PC-3 (cell line): ENCODE data around the gene FCN3. TPM values are rescaled to one million over a fixed set of nuclear protein-coding genes. Genes with fewer than 3 reads are reported as not detected.

Experiments
- ATAC-seq: fragments of 200-7000 bp; cut with Tn5 transposase; 2 replicates; pipeline ENCODE4 v1.9.1; 2020; ENCODE audit warnings: mild to moderate bottlenecking, moderate library complexity
- BruUV-seq: library from RNA; stranded (reverse); fragments of 400-500 nt; replicated peaks from 2 replicates; lab custom pipeline; 2021; lab: Mats Ljungman, UMichigan
- CTCF ChIA-PET: fragments of 300-600 bp; sonication (Branson Sonifier 250); formaldehyde crosslinking; loops from one replicate; lab custom pipeline; 2022; ENCODE audit warnings: antibody characterized with exemption; lab: Charles Lee
- POLR2A ChIA-PET: fragments of 300-600 bp; sonication (Branson Sonifier 250); formaldehyde crosslinking; loops from one replicate; lab custom pipeline; 2022; ENCODE audit warnings: antibody characterized with exemption; ENCODE audit not compliant: unreplicated experiment; lab: Charles Lee
- DNase-seq: peaks from one replicate; pipeline ENCODE4 v3.0.0-alpha.2; 2015
- H2AFZ ChIP-seq: fragments of 300-600 bp; sonication (generic); 2 replicates; pipeline ENCODE4 v1.6.0; 2016; ENCODE audit warnings: antibody characterized with exemption, low read length
- H3F3A ChIP-seq: fragments of 300-600 bp; sonication (generic); one replicate; pipeline ENCODE4 v1.6.0; 2017; ENCODE audit warnings: antibody characterized with exemption, low read length, control low read depth, mild to moderate bottlenecking; ENCODE audit not compliant: unreplicated experiment
- H3K27ac ChIP-seq: fragments of 300-600 bp; sonication (generic); 2 replicates; pipeline ENCODE4 v1.5.1; 2016; ENCODE audit warnings: mild to moderate bottlenecking, low read length
- H3K27me3 ChIP-seq: fragments of 300-600 bp; sonication (generic); 2 replicates; pipeline ENCODE4 v1.6.1; 2016; ENCODE audit warnings: low read length, mixed read lengths
- H3K36me3 ChIP-seq: fragments of 300-600 bp; sonication (generic); 2 replicates; pipeline ENCODE4 v1.6.1; 2016; ENCODE audit warnings: low read depth, mixed run types, low read length, mixed read lengths
- H3K4me1 ChIP-seq: fragments of 300-600 bp; sonication (generic); 2 replicates; pipeline ENCODE4 v1.5.1; 2016; ENCODE audit warnings: low read length; ENCODE audit not compliant: insufficient read depth
- H3K4me2 ChIP-seq: fragments of 300-600 bp; sonication (generic); 2 replicates; pipeline ENCODE4 v1.6.0; 2016; ENCODE audit warnings: low read length
- H3K4me3 ChIP-seq: fragments of 300-600 bp; sonication (generic); 2 replicates; pipeline ENCODE4 v1.5.1; 2016; ENCODE audit warnings: mild to moderate bottlenecking, low read length, mixed read lengths
- H3K79me2 ChIP-seq: fragments of 300-600 bp; sonication (generic); 2 replicates; pipeline ENCODE4 v1.6.1; 2017; ENCODE audit warnings: low read length, mixed read lengths
- H3K9ac ChIP-seq: fragments of 300-600 bp; sonication (generic); 2 replicates; pipeline ENCODE4 v1.6.0; 2016; ENCODE audit warnings: mild to moderate bottlenecking, low read length
- H3K9me2 ChIP-seq: fragments of 300-600 bp; sonication (generic); replicated peaks from 2 replicates; pipeline ENCODE4 v1.6.1; 2016; ENCODE audit warnings: mixed run types, low read length, mixed read lengths
- H3K9me3 ChIP-seq: fragments of 300-600 bp; sonication (generic); 2 replicates; pipeline ENCODE4 v1.6.1; 2016; ENCODE audit warnings: low read length, mixed read lengths
- H4K20me1 ChIP-seq: fragments of 300-600 bp; sonication (generic); 2 replicates; pipeline ENCODE4 v1.6.1; 2016; ENCODE audit warnings: low read length, mixed read lengths
- EZH2 ChIP-seq: fragments of 300-600 bp; sonication (generic); IDR thresholded peaks from one replicate; pipeline ENCODE4 v1.6.1; 2017; ENCODE audit warnings: antibody characterized with exemption, mild to moderate bottlenecking, low read length; ENCODE audit not compliant: unreplicated experiment
- EZH2phosphoT487 ChIP-seq: fragments of 300-600 bp; sonication (generic); IDR thresholded peaks from 2 replicates; pipeline ENCODE4 v1.6.1; 2018; ENCODE audit warnings: mild to moderate bottlenecking, antibody characterized with exemption, low read length, borderline replicate concordance
- intact Hi-C: fragments of 100-400 bp; cut with micrococcal nuclease; formaldehyde crosslinking; loops from 2 replicates; pipeline ENCODE4 v1.9.0; 2023
- total RNA-seq: library from RNA; depleted of rRNA; stranded (reverse); fragments of >200 nt; gene quantifications from 2 replicates; pipeline ENCODE4 v1.2.3, GENCODE V29; 2014
- TF ChIP-seq, protein P1 (sequence below): fragments of 300-600 bp; sonication (generic); conservative IDR thresholded peaks from 2 replicates; pipeline ENCODE4 v1.5.1; 2017; ENCODE audit warnings: antibody characterized with exemption, low read depth, mild to moderate bottlenecking, low read length

FCN3 gene
- total RNA-seq, 1 experiment from 2014 or later: not detected

GRCh38 chr1:27360159-27361043 lies 14.2 kb downstream of the FCN3 start:
- BruUV-seq: no TSS peak
- intact Hi-C loops: no loop called here
- TF ChIP-seq, protein P1, sequence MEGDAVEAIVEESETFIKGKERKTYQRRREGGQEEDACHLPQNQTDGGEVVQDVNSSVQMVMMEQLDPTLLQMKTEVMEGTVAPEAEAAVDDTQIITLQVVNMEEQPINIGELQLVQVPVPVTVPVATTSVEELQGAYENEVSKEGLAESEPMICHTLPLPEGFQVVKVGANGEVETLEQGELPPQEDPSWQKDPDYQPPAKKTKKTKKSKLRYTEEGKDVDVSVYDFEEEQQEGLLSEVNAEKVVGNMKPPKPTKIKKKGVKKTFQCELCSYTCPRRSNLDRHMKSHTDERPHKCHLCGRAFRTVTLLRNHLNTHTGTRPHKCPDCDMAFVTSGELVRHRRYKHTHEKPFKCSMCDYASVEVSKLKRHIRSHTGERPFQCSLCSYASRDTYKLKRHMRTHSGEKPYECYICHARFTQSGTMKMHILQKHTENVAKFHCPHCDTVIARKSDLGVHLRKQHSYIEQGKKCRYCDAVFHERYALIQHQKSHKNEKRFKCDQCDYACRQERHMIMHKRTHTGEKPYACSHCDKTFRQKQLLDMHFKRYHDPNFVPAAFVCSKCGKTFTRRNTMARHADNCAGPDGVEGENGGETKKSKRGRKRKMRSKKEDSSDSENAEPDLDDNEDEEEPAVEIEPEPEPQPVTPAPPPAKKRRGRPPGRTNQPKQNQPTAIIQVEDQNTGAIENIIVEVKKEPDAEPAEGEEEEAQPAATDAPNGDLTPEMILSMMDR: no peak
- no peak for TF ChIP-seq EZH2
- TF ChIP-seq EZH2phosphoT487: no peak
- H3K27ac ChIP-seq: no peak overlapping the region
- no peaks in the 10 kb centered on the region for H3K27me3 ChIP-seq
- H3K4me3 ChIP-seq: no peak overlapping the region
- no peaks in the 10 kb centered on the region for H3K9me2 ChIP-seq
- H3K4me2 ChIP-seq: no peak overlapping the region
- ATAC-seq: no peak
- H3K9ac ChIP-seq: no peak overlapping the region
- no peaks in the 10 kb centered on the region for H3F3A ChIP-seq
- H3K4me1 ChIP-seq: peaks cover 6% of the 10 kb centered on the region
- H3K79me2 ChIP-seq: peaks cover 10% of the 10 kb centered on the region
- CTCF ChIA-PET: no interaction called here
- no peaks in the 10 kb centered on the region for H3K9me3 ChIP-seq
- DNase-seq: no peak
- POLR2A ChIA-PET: no interaction called here
- H3K36me3 ChIP-seq: peaks cover 12% of the 10 kb centered on the region
- H4K20me1 ChIP-seq: no peaks in the 10 kb centered on the region
- H2AFZ ChIP-seq: no peak overlapping the region

GRCh38 chr1:27359822-27360158 lies 14.8 kb downstream of the FCN3 start:
- no TSS peak for BruUV-seq
- H3K4me3 ChIP-seq: no peak overlapping the region
- H3K4me2 ChIP-seq: no peak overlapping the region
- no peaks in the 10 kb centered on the region for H3K9me3 ChIP-seq
- H3K27me3 ChIP-seq: no peaks in the 10 kb centered on the region
- peaks cover under 1% of the 10 kb centered on the region for H3K4me1 ChIP-seq
- H2AFZ ChIP-seq: no peak overlapping the region
- H3K9me2 ChIP-seq: no peaks in the 10 kb centered on the region
- H3K79me2 ChIP-seq: peaks cover 5% of the 10 kb centered on the region
- no peaks in the 10 kb centered on the region for H4K20me1 ChIP-seq
- DNase-seq (no peak), ATAC-seq (no peak)
- H3K27ac ChIP-seq: no peak overlapping the region
- intact Hi-C loops: no loop called here
- ChIA-PET CTCF (no interaction called here), POLR2A (no interaction called here)
- no peak overlapping the region for H3K9ac ChIP-seq
- no peaks in the 10 kb centered on the region for H3F3A ChIP-seq
- peaks cover 12% of the 10 kb centered on the region for H3K36me3 ChIP-seq
- TF ChIP-seq EZH2phosphoT487 (no peak), EZH2 (no peak)
- TF ChIP-seq, protein P1: no peak

DNA sequence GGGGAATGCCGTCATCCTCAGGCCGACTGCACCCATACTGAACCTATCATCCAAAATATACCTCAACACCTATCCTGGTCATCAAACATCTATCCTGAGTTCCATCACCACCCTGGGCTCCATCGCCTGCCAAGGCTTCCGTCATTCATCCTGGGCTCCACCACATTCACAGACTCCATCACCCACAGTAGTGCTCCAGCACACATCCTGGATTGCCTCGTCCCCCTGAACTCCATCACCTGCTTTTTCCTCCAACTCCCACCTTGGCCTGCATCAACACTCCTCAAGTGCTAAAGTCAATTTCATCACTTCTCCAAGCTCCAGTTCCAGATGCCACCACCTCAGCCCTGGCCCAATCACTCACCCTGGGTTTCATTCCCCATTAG lies 15.7 kb downstream of the FCN3 start:
- CTCF ChIA-PET: interaction anchor here (1.5 kb wide), 1 partner anchor 8 kb away, joined by 4 read pairs; the partner anchor contains the start of gene MAP3K6
- intact Hi-C loops: no loop called here

More for the DNA sequence above, 15.7 kb downstream of the FCN3 start:
- ATAC-seq (no peak), DNase-seq (no peak)
- POLR2A ChIA-PET: no interaction called here
- H3K9me3 ChIP-seq: no peaks in the 10 kb centered on the region
- no peaks in the 10 kb centered on the region for H3K79me2 ChIP-seq
- no peaks in the 10 kb centered on the region for H3K27me3 ChIP-seq
- H3K27ac ChIP-seq: no peak overlapping the region
- H3K36me3 ChIP-seq: peaks cover 12% of the 10 kb centered on the region
- no peaks in the 10 kb centered on the region for H3F3A ChIP-seq
- BruUV-seq: no TSS peak
- TF ChIP-seq EZH2: no peak
- TF ChIP-seq, protein P1: no peak
- TF ChIP-seq EZH2phosphoT487: no peak
- H3K9me2 ChIP-seq: no peaks in the 10 kb centered on the region
- H3K9ac ChIP-seq: no peak overlapping the region
- no peaks in the 10 kb centered on the region for H4K20me1 ChIP-seq
- H3K4me2 ChIP-seq: no peak overlapping the region
- H3K4me3 ChIP-seq: no peak overlapping the region
- no peak overlapping the region for H2AFZ ChIP-seq
- no peaks in the 10 kb centered on the region for H3K4me1 ChIP-seq
